HG03025 (cell line): ENCODE measurements around the gene TECPR1.

Experiments
- ATAC-seq: cut with Tn5 transposase; IDR thresholded peaks from one replicate; pipeline ENCODE4 v1.9.1; 2021; ENCODE audit warnings: mild to moderate bottlenecking, moderate library complexity; ENCODE audit not compliant: unreplicated experiment, low FRiP score

TECPR1 gene

DNA sequence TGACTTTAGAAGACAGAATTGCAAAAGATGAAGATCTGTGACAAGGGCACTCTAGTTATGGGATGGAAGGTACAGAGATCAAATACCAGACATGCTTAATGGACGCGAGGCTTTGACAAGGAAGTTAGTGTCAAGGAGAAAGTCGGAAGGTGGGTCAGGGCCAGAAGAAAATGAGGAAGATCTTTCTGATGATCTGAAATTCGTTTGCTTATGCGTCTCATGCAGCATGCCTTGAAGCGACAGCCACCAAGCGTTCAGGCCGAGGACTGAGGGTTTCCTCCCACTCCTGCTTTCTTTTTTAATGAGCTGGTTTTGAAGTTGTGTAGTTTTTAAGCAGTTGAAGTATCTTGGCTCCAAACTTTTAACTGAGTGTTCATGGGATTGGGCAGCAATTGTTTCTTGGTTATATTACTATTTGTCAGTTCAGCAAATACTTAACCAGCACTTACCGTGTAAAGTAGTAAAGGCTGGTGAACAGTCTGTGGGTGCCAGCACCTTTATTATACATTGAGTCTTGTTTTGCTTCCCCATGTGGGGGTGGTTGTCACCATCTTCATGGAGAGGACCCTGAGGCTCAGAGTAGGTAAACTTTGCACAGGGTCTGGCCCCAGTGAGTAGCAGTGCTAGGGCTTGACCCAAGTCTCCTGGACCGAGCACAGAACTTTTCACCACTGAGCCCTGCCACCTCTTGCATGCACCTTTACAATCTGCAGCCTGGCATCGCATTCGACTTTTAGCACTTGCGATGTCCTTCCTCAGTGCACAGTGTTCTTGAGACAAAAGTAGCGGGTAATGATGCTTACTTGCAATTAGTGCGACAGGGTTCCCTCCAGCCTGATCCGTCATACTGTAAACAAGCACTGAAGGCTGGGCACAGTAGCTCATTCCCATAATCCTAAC is 55.1 kb downstream of the TECPR1 start:
- ATAC-seq = no peak

DNA sequence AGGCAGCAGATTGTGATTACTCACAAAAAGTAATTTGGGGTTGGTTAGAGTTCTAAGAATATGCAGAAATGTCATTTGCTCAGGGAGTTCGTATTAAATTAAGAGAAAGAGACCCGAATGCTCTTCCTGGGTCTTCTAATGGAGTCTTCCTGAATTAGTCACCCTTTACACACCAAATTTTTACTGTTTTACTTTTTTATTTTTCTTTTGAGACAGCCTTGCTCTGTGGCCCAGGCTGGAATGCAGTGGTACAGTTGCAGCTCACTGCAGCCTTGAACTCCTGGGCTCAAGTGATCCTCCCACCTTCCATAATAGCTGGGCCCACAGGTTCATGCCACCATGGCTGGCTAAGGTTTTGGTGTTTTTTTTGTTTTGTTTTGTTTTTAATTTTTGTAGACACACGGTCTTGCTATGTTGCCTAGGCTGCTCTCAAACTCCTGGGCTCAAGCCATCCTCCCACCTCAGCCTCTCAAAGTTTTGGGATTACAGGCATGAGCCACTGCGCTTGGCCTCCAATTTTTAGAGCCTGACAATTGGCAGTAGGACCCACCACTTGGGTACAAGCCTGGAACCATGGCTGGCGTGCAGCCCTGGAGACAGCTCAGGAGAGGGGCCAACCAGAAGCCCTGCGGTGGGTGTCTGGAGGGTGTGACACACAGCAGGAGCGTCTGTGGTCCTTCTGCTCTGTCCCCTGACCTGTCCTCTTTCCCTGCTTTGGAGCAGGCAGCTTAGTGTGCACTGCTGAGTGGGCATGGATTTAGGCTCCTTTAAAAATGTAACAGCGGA is 57.2 kb downstream of the TECPR1 start:
- ATAC-seq = no peak

DNA sequence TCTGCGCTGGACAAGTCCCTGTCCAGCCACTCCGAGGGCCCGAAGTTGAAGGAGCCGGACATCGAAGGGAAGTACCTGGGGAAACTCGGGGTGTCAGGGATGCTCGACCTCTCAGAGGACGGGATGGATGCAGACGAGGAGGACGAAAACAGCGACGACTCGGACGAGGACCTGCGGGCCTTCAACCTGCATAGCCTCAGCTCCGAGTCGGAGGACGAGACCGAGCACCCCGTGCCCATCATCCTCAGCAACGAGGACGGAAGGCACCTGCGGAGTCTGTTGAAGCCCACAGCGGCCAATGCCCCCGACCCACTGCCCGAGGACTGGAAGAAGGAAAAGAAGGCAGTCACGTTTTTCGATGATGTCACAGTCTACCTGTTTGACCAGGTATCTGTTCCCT is 57.8 kb downstream of the TECPR1 start:
- ATAC-seq = no peak

DNA sequence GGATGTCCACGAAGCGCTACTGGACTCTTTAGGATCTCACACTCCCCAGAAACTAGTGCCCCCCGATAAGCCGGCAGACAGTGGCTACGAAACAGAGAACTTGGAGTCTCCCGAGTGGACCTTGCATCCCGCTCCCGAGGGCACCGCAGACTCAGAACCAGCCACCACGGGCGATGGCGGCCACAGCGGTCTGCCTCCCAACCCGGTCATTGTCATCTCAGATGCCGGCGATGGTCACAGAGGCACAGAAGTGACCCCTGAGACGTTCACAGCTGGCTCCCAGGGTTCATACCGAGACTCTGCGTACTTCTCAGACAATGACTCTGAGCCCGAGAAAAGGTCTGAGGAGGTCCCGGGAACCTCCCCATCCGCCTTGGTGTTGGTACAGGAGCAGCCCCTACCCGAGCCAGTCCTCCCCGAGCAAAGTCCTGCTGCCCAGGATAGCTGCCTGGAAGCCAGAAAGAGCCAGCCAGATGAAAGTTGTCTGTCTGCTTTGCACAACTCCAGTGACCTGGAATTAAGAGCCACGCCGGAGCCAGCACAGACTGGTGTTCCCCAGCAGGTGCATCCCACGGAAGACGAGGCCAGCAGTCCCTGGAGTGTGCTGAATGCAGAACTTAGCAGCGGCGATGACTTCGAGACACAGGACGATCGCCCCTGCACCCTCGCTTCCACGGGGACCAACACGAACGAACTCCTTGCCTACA is 58.4 kb downstream of the TECPR1 start:
- ATAC-seq = no peak

DNA sequence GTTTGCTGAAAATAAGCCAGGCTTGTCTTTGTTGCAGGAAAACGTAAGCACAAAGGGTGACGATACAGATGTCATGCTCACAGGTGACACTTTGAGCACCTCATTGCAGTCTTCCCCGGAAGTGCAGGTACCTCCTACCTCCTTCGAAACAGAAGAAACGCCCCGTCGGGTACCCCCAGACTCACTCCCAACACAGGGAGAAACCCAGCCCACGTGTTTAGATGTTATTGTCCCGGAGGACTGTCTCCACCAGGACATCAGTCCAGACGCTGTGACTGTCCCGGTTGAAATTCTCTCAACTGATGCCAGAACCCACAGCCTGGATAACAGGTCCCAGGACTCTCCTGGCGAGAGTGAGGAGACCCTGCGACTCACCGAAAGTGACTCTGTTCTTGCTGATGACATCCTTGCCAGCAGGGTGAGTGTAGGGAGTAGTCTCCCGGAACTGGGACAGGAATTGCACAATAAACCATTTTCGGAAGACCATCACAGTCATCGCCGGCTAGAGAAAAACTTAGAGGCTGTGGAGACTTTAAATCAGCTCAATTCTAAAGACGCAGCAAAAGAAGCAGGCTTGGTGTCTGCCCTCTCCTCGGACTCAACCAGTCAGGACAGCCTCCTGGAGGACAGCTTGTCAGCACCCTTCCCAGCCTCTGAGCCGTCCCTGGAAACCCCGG is 59.1 kb downstream of the TECPR1 start:
- no peak for ATAC-seq

DNA sequence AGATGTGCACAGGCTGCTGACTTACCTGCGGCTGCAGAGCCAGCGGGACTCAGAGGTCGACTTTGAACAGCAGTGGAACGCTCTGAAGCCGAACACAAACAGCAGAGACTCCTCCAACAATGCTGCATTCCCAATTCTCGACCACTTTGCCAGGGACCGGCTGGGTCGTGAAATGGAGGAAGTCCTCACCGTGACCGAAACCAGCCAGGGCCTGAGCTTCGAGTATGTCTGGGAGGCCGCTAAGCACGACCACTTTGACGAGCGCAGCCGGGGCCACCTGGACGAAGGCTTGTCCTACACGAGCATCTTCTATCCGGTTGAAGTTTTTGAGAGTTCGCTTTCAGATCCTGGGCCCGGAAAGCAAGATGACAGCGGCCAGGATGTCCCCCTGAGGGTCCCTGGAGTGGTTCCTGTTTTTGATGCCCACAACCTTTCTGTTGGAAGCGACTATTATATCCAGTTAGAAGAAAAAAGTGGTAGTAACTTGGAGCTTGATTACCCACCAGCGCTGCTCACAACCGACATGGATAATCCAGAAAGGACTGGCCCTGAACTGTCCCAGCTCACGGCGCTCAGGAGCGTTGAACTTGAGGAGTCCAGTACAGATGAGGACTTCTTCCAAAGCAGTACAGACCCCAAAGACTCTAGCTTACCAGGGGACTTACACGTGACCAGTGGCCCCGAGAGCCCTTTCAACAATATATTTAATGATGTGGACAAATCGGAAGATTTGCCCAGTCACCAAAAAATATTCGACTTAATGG is 60.2 kb downstream of the TECPR1 start:
- ATAC-seq = no peak

DNA sequence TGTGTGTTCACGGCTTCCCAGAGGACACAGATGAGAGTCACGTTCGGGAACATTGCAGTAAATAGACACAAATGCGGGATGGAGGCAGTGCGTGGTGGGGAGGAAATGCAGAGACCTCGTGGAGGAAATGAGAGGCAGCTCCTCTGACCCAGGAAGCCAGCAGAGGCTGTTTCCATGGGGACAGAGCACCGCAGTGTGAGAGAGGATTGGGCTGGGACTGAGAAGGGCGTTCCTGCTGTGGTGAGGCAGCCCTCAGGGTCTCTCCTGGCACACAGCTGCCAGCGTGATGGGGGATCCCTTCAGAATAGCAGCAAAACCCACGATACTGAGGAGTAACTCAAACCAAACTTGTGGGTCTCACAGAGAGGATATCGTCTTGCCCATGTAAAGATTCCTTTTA is 62.5 kb downstream of the TECPR1 start:
- ATAC-seq = no peak

DNA sequence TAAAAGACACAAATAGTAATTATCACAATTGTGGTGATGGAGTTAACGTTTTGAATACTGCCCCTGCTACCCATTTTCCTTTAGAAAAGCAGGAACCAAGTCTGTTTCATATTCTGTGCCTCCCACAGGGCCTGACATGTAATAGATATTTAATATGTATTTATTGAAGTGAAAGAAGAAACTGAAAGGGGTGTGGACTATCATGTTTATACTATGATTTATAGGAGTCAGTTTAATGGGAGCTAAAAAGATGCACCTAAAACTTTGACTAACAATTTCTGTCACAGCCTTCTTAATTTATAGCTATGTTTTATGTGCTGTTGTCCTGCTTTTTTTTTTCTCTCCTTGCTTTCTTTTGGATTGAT is 64.9 kb downstream of the TECPR1 start:
- ATAC-seq = no peak

DNA sequence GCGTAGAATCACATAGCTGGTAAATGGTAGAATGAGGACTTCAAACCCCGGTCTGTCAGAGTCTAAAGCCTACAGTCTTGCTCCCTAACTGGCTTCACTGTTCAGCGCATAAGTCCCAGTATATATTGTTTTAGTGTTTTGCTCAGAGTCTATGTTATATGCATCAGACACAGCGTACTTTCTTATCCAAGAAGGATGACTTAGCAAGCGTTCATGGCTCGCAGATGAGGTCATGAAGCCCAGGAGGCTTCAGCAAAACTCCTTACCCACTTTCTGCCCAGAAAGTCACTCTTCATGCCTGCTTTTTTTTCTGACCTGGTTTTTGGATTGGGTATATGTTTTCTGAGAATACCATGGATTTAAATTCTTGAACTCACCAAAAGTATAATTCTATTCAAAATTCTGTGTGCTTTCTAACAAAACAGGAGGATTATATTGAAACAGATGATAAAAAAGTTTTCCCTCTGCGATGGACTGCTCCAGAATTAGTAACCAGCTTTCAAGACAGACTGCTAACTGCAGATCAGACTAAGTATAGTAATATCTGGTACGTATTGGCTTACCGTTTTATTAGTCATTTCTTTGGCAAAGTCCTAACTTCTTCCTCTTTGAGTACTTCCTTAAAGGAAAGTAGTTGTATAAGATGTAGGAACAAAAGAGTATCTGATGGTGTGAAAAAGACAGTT is 65.4 kb downstream of the TECPR1 start:
- ATAC-seq = no peak

DNA sequence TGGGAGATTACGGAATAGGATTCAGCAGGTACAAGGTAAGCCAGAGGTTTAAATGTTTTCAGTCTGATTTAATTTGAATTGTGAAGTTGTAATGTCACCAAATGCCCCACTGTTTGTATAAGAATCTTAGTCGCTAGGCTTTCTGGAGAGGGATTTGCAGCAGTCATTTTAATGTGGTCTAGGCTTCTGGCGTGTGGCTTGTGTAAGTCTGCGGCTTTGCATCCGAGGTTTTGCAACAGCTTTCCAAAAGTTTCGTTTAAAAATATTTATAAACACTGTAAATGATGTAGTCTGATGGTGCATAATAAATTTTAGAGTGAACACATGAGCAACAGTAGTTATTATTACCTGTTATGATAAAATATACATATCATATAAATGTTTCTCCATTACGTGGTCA is 66.9 kb downstream of the TECPR1 start:
- no peak for ATAC-seq

DNA sequence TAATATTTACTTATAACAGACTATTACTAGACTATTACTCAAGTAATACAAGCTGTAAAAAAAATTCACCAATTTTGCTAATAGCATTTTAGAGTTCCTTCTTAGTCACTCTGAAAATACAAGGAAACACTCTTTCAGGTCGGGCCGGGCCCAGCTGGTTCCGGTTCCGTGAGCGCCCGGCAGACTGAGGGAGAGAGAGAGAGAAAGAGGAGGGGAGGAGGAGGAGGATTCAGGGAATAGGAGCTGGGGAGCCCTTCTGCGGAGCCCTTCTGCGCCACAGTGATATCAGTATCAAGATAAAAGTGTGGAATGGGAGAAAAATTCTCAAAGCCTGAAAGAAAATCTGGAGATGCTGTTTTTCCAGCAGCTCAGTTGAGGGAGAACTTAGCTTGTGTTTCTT is 71.3 kb downstream of the TECPR1 start:
- ATAC-seq = no peak

DNA sequence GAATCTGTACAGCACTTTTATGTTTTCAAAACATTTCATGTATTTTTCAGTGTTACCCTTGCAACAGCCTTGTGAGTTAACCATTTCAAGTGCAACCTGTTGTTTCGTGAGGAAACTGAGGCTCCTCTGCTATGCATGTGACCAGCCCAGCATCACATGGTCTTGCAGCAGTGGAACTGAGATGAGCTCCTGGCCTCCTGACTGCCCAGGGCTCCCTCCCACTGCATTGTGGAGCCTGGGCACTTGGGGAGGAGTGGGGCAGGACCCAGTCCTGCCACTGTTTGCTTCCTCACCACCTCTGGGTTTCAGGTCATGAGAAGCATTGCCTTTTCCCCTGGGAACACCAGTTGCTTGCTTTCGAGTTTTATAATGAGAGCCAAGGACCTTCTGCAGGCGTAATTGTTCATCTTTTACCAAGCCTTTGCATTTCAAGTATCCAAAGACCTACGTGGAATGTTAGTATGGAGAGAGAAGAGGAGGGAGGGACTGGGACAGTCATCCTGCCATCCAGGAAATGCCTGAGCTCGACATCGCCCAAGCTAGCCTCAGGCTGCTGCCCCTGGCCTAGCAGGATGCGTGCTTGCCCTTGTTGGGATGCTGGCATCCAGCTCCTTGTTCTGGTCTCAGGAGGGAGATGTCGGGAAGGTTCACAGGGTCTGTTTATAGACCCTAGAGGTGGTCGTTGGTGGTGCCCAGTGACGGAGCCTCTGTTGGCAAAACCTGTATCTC is 73.1 kb downstream of the TECPR1 start:
- no peak for ATAC-seq

DNA sequence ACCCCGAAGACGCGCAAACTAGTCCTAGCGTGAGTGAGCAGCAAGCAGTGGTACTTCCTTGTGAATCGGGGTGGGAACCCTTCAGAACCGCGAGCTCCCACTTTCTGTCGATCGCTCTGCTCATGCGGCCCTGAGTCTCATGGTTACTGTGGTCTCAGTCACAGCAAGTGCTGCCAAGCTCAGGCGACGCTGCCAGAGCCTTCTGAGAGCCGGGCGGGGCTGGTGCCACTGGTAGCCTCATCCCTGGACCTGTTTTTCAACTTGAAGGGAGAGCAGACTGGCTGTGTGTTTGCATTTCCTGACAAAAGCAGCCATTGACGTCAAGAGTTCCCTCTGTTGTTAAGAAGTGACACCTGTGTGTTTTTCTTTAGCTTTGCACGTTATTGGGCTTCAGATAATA is 73.7 kb downstream of the TECPR1 start:
- no peak for ATAC-seq

DNA sequence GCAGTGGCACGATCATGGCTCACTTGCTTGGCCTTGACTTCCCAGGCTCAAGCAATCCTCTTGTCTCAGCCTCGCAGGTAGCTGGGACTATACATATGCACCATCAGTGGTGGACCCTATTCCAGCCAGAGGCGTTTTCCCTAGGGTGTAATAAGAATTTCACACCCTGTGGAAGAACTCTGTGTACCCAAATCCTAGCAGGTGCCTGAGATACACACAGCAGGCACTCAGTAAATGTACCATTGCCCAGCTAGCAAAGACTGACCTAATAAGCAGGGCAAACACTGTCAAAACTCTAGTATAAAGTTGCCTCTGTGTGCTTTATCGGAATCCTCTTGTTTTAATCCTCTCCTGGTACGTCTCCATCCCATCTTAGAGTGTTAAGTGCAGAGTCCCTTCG is 74.5 kb downstream of the TECPR1 start:
- no peak for ATAC-seq

DNA sequence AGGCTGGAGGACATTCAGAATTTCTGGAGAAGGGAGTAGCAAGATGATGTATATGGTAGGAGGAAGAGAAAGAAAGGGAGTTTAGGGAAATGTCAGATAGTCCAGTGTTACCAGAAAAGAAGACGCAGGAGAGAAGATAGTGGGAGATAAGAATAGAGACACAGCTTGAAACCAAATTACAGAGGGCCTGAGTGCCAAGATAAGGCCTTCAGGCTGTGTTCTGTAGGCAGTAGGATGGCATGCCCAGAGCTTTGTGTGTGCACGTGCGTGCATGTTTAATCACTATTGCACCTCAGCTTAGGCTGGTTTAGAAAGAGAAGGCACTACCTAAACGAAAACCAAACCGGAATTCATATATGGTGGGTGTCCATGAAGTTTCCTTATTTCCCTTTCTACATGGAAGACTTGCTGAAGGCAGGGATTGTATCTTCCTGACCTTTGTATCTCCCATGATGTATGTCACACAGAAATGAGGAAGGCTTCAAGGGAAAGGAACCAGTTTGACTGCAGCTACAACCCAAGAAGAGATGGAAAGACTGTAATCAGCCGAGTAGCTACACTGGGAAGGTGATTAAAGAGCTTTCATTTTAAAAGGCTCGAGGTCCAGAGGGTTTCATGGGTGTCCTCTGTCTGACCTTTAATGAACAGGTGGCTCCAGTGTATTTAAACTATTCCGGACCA is 76.6 kb downstream of the TECPR1 start:
- no peak for ATAC-seq

DNA sequence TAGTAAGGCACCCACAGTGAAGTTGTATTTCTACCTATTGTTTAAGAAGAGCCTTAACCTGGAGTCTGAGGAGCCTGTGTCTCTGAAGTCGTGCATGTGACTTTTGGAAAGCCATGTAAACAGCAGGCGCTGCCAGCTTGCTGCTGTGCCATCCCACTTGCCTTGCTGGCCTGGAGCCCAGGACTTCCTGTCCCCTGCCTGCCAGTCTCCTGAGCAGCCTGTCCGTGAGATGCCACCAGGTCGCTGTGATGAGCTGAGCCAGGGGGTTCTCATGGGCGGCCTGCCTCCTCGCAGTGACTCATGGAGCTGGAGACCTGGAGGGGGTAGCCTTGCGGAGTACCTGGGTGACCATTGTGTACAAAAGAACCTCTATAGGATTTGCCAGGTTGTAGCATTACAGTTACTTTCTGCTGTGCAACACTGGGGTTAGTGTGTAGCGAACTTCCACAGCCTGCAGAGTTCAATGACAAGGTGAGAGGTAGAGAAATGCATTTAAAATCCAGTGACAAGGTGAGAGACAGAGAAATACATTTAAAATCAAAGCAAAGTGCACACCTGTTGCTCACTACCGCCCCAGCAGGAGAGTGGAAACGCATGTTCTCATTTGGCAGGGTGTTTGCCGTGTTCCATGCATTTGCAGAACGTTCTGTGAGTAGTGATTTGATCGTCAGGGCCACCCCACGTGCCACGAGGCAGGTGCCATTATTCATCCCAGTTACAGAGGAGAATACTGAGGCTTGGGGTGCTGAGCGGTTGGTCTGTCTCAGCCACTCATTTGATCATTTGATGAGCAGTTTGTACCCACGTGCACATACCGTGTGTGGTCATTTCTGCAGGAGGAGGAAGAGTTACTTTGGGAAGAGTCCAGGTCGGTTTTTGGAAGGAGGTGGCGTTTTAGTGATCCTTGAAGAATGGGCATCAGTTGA is 77.4 kb downstream of the TECPR1 start:
- no peak for ATAC-seq

DNA sequence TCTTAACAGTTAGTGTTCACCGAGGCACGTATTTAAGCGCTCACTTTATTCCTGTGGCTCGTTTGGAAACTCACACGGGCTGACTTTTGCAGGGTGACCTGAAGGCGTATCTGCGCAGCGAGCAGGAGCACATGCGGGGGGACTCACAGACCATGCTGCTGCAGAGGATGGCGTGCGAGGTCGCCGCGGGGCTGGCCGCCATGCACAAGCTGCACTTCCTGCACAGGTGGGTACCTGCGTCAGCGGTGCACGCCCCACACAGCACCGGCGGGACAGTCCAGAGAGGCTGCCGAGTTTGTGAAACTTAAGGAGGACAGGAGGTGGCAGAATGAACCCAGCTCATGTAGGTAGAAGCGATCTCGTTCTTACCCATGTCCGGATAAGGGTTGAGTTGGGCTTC is 80.6 kb downstream of the TECPR1 start:
- no peak for ATAC-seq
